HG02678 (cell line): ENCODE measurements around the gene IGSF21.
"Not testable (repeated sequence)": the region's sequence is repeated elsewhere in the genome, so short reads cannot be mapped to it uniquely, and the experiment has no call there.

Source experiments
- ATAC-seq: cut with Tn5 transposase; IDR thresholded peaks from one replicate; pipeline ENCODE4 v1.9.1; 2021; ENCODE audit warnings: mild to moderate bottlenecking, moderate library complexity; ENCODE audit not compliant: unreplicated experiment

Gene IGSF21

GRCh38 chr1:18144916-18145647 is 37.5 kb downstream of the IGSF21 start:
- no peak for ATAC-seq

- ATAC-seq, result no peak
These were observed 38.4 kb downstream of the IGSF21 start for GRCh38 chr1:18145851-18146618.

- no peak for ATAC-seq
These were observed 39.3 kb downstream of the IGSF21 start for GRCh38 chr1:18146886-18147285.

GRCh38 chr1:18147672-18148071 is 40.1 kb downstream of the IGSF21 start:
- no peak for ATAC-seq

GRCh38 chr1:18148461-18148860 is 40.9 kb downstream of the IGSF21 start:
- no peak for ATAC-seq

- ATAC-seq, result no peak
These were observed 41.5 kb downstream of the IGSF21 start for GRCh38 chr1:18149027-18149641.

GRCh38 chr1:18151436-18152122 is 44.0 kb downstream of the IGSF21 start:
- ATAC-seq, result no peak

GRCh38 chr1:18154430-18155194 is 47.0 kb downstream of the IGSF21 start:
- ATAC-seq, result no peak

- ATAC-seq, result no peak
These were observed 48.3 kb downstream of the IGSF21 start for GRCh38 chr1:18155881-18156385.

- no peak for ATAC-seq
These were observed 49.8 kb downstream of the IGSF21 start for GRCh38 chr1:18157352-18157751.

- no peak for ATAC-seq
These were observed 50.4 kb downstream of the IGSF21 start for GRCh38 chr1:18157968-18158367.

GRCh38 chr1:18158714-18159113 is 51.1 kb downstream of the IGSF21 start:
- no peak for ATAC-seq

GRCh38 chr1:18160290-18160942 is 52.8 kb downstream of the IGSF21 start:
- ATAC-seq, result no peak

- no peak for ATAC-seq
These were observed 54.1 kb downstream of the IGSF21 start for GRCh38 chr1:18161690-18162089.

- ATAC-seq, result not testable (repeated sequence)
These were observed 58.0 kb downstream of the IGSF21 start for GRCh38 chr1:18165640-18166039.

- ATAC-seq, result no peak
These were observed 58.7 kb downstream of the IGSF21 start for GRCh38 chr1:18166341-18166740.

- no peak for ATAC-seq
These were observed 59.3 kb downstream of the IGSF21 start for GRCh38 chr1:18166929-18167328.

- ATAC-seq, result no peak
These were observed 62.8 kb downstream of the IGSF21 start for GRCh38 chr1:18170444-18170843.

- ATAC-seq, result no peak
These were observed 66.4 kb downstream of the IGSF21 start for GRCh38 chr1:18174037-18174436.

- no peak for ATAC-seq
These were observed 67.5 kb downstream of the IGSF21 start for GRCh38 chr1:18175051-18175450.
